Stimulated activated CD4-positive, alpha-beta T cell treated with anti-CD3 and anti-CD28 coated beads, TNF-alpha, amount 100 ng/mL, for 24 hours (primary cell): ENCODE measurements around the gene C1orf94.

Source experiments
- DNase-seq, 3 experiments: peaks; one replicate each; pipeline ENCODE4 v3.0.0-alpha.2; 2020; ENCODE audit warnings: low read depth in 3 of 3

The C1orf94 gene

GRCh38 chr1:34262023-34262853, 85.5 kb downstream of the C1orf94 start:
- no peak for DNase-seq

GRCh38 chr1:34262921-34263320, 86.2 kb downstream of the C1orf94 start:
- no peak for DNase-seq

GRCh38 chr1:34263406-34263805, 86.7 kb downstream of the C1orf94 start:
- no peak for DNase-seq

- DNase-seq: no peak
Observed at GRCh38 chr1:34265396-34265795, 88.7 kb downstream of the C1orf94 start.

DNA sequence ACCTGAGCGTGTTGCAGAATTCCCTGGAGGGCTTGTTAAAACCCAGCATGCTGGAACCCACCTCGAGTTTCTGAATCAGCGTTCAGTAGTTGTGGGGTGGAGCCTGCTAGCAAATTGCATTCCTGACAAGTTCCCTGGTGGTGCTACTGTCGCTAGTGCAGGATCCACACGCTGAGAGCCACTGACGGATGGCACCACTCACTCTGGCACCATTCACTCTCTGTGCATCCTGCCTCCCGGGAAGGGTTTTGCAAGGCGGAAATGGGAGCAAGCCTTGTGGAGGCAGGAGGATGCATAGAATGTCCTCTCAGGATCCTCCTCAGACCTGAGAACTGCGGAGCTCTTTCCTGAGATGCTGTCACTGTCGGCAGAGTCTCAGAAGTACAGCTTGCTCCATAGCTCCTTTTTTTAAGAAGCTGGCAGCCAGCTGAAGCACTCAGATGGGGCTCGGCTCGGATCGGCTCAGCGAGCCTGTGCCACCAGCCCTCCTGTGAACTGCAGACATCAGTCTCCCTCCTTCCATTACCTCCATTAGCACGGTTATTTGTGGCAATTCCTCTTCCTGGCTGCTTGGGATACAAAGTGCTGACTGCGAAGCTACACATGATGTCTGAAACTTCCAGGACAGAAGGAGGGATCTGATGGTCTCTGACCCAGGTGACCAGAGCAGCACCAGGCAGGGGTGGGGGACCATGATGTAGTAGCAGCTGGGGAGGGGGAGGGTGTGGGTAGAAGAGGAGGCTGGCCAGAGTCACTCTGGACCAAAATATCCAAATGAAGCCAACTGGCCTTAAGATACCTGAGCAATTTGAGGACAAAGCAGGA, 89.6 kb downstream of the C1orf94 start:
- DNase-seq: no peak

GRCh38 chr1:34267326-34267725, 90.6 kb downstream of the C1orf94 start:
- DNase-seq: no peak

DNA sequence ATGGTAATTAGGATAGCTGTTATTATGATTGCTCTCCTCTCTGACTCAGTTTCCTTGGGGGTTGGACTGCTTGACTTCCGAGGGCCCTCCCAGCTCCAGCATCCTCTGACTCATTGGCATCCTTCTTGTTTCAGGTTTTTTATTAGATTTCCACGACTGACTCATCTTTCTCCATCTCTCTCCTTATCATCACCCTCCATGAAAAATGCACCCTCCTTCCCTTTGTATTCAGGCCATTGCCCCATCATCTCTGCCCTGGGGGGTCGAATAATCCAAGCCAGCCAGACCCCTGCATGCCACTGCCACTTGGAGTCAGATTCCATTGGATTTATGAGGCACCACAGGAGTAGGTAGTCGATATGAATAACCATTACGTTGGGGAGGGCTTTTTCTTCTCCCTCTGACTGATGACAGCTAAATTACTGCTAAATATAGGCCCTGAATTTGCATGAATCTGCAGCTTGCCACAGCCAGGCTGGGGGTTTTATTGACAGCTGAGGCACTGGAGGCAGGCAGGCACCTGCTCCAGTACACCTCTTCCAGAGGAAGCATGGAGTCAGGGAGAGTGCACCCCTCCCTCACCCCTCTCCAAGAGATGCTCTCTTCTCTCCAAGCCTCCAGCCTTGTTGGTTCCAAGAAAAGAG, 91.7 kb downstream of the C1orf94 start:
- no peak for DNase-seq
